Panc1 (cell line): ENCODE measurements around the gene ADAMTS13. TPM values are rescaled to one million over a fixed set of nuclear protein-coding genes. Genes with fewer than 3 reads are reported as not detected.

ENCODE experiments used
- ATAC-seq: fragments of 200-7000 bp; cut with Tn5 transposase; 2 replicates; pipeline ENCODE4 v1.9.1; 2020; ENCODE audit warnings: mild to moderate bottlenecking, moderate library complexity
- BruUV-seq: library from RNA; stranded (reverse); fragments of 400-500 nt; replicated peaks from 2 replicates; lab custom pipeline; 2021; lab: Mats Ljungman, UMichigan
- CTCF ChIA-PET: fragments of 300-600 bp; sonication (Branson Sonifier 250); formaldehyde crosslinking; loops from one replicate; lab custom pipeline; 2022; ENCODE audit warnings: antibody characterized with exemption; lab: Charles Lee
- POLR2A ChIA-PET: fragments of 300-600 bp; sonication (Branson Sonifier 250); formaldehyde crosslinking; loops from one replicate; lab custom pipeline; 2022; ENCODE audit warnings: antibody characterized with exemption; lab: Charles Lee
- DNase-seq: peaks from one replicate; pipeline ENCODE4 v3.0.0-alpha.2; 2010; ENCODE audit warnings: low read depth, low spot score
- H3K27ac ChIP-seq: 2 replicates; pipeline ENCODE4 v1.5.1; 2011; ENCODE audit warnings: mild to moderate bottlenecking, low read length, inconsistent platforms
- H3K27me3 ChIP-seq: fragments of 200-500 bp; sonication (Bioruptor generic); 2 replicates; pipeline ENCODE4 v1.6.0; 2014; ENCODE audit warnings: low read length, inconsistent platforms; ENCODE audit not compliant: control insufficient read depth, insufficient read depth
- H3K36me3 ChIP-seq: fragments of 200-500 bp; sonication (Bioruptor generic); 2 replicates; pipeline ENCODE4 v1.5.1; 2014; ENCODE audit warnings: inconsistent platforms, mild to moderate bottlenecking, low read length, moderate library complexity; ENCODE audit not compliant: control insufficient read depth, insufficient read depth
- H3K4me1 ChIP-seq: 2 replicates; pipeline ENCODE4 v1.5.1; 2011; ENCODE audit warnings: inconsistent platforms, mild to moderate bottlenecking, low read length, moderate library complexity; ENCODE audit not compliant: control insufficient read depth, insufficient read depth
- H3K4me3 ChIP-seq, 2 experiments: 2 replicates each; pipeline ENCODE4 v1.5.1; 2011 to 2012; ENCODE audit warnings: low read depth in 2 of 2, low read length in 2 of 2, mild to moderate bottlenecking in 2 of 2, inconsistent platforms in 1 of 2, moderate library complexity in 1 of 2
- H3K9me3 ChIP-seq: fragments of 200-500 bp; sonication (Bioruptor generic); 2 replicates; pipeline ENCODE4 v1.5.1; 2014; ENCODE audit warnings: low read depth, mild to moderate bottlenecking, inconsistent platforms, low read length, moderate library complexity; ENCODE audit not compliant: control insufficient read depth, insufficient read depth
- POLR2AphosphoS5 ChIP-seq: IDR thresholded peaks from 2 replicates; pipeline ENCODE4 v1.6.1; 2012; ENCODE audit warnings: mild to moderate bottlenecking, low read depth, low read length, moderate library complexity
- SIN3A ChIP-seq: IDR thresholded peaks from 2 replicates; pipeline ENCODE4 v1.6.1; 2012; ENCODE audit warnings: low read depth, mild to moderate bottlenecking, low read length, moderate library complexity, borderline replicate concordance; ENCODE audit not compliant: insufficient read depth
- TCF7L2 ChIP-seq: IDR thresholded peaks from 2 replicates; pipeline ENCODE4 v1.6.1; 2011; ENCODE audit warnings: mild to moderate bottlenecking, low read depth, low read length, inconsistent platforms
- in situ Hi-C: cut with HindIII; loops from 2 replicates; pipeline ENCODE4 v1.10.0; 2016; ENCODE audit warnings: low sequenced_read_pairs, low pct_unique_long_range_greater_than_20kb
- intact Hi-C: fragments of 100-400 bp; cut with micrococcal nuclease; formaldehyde crosslinking; loops from one replicate; pipeline ENCODE4 v1.10.0; 2022; ENCODE audit not compliant: unreplicated experiment
- total RNA-seq: library from RNA; stranded (reverse); gene quantifications from one replicate; pipeline ENCODE4 v1.2.1, GENCODE V29; 2021; ENCODE audit not compliant: unreplicated experiment
- TF ChIP-seq, protein P1 (sequence below): fragments of 450-650 bp; IDR thresholded peaks from 2 replicates; pipeline ENCODE4 v1.5.1; 2017; ENCODE audit warnings: mild to moderate bottlenecking
- TF ChIP-seq, protein P2 (sequence below), 2 experiments: IDR thresholded peaks; 2 replicates each; pipeline ENCODE4 v1.6.1; 2011 to 2012; ENCODE audit warnings: low read depth in 2 of 2, control low read depth in 1 of 2, low read length in 1 of 2, mild to moderate bottlenecking in 1 of 2, moderate library complexity in 1 of 2; ENCODE audit not compliant: insufficient read depth in 1 of 2

The ADAMTS13 gene
- total RNA-seq, 1 experiment from 2014 or later: 3.4 TPM

DNA sequence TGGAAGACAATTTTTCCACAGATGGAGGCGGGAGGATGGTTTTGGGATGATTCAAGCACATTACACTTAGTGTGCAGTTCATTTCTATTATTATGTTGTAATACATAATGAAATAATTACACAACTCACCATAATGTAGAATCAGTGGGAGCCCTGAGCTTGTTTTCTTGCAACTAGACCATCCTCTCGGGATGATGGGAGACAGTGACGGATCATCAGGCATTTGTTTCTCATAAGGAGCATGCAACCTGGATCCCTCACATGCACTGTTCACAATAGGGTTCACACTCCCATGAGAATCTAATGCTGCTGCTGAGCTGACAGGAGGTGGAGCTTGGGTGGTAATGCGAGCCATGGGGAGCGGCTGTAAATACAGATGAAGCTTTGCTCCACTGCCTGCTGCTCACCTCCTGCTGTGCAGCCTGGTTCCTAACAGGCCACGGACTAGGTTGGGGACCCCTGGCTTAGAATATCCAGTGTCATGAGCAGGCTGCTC, 44.4 kb upstream of the ADAMTS13 start:
- Histone ChIP-seq H3K4me1 (peaks cover 13% of the 10 kb centered on the region), H3K9me3 (no peaks in the 10 kb centered on the region), H3K4me3 (no peak overlapping the region), H3K36me3 (peaks cover 5% of the 10 kb centered on the region; the same call in 1 of the 2 replicates), H3K27me3 (no peaks in the 10 kb centered on the region), H3K27ac (no peak overlapping the region)
- no TSS peak for BruUV-seq
- ATAC-seq (no peak), DNase-seq (no peak)
- ChIA-PET CTCF (interaction anchor here (0.9 kb wide), 1 partner anchor 21 kb away, joined by 4 read pairs; no protein-coding TSS in a partner anchor), POLR2A (no interaction called here)
- intact Hi-C loops: no loop called here
- no peak for TF ChIP-seq POLR2AphosphoS5
- TF ChIP-seq TCF7L2: no peak
- no peak for TF ChIP-seq SIN3A
- TF ChIP-seq, protein P1, sequence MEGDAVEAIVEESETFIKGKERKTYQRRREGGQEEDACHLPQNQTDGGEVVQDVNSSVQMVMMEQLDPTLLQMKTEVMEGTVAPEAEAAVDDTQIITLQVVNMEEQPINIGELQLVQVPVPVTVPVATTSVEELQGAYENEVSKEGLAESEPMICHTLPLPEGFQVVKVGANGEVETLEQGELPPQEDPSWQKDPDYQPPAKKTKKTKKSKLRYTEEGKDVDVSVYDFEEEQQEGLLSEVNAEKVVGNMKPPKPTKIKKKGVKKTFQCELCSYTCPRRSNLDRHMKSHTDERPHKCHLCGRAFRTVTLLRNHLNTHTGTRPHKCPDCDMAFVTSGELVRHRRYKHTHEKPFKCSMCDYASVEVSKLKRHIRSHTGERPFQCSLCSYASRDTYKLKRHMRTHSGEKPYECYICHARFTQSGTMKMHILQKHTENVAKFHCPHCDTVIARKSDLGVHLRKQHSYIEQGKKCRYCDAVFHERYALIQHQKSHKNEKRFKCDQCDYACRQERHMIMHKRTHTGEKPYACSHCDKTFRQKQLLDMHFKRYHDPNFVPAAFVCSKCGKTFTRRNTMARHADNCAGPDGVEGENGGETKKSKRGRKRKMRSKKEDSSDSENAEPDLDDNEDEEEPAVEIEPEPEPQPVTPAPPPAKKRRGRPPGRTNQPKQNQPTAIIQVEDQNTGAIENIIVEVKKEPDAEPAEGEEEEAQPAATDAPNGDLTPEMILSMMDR: no peak
- TF ChIP-seq, protein P2, sequence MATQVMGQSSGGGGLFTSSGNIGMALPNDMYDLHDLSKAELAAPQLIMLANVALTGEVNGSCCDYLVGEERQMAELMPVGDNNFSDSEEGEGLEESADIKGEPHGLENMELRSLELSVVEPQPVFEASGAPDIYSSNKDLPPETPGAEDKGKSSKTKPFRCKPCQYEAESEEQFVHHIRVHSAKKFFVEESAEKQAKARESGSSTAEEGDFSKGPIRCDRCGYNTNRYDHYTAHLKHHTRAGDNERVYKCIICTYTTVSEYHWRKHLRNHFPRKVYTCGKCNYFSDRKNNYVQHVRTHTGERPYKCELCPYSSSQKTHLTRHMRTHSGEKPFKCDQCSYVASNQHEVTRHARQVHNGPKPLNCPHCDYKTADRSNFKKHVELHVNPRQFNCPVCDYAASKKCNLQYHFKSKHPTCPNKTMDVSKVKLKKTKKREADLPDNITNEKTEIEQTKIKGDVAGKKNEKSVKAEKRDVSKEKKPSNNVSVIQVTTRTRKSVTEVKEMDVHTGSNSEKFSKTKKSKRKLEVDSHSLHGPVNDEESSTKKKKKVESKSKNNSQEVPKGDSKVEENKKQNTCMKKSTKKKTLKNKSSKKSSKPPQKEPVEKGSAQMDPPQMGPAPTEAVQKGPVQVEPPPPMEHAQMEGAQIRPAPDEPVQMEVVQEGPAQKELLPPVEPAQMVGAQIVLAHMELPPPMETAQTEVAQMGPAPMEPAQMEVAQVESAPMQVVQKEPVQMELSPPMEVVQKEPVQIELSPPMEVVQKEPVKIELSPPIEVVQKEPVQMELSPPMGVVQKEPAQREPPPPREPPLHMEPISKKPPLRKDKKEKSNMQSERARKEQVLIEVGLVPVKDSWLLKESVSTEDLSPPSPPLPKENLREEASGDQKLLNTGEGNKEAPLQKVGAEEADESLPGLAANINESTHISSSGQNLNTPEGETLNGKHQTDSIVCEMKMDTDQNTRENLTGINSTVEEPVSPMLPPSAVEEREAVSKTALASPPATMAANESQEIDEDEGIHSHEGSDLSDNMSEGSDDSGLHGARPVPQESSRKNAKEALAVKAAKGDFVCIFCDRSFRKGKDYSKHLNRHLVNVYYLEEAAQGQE (IDR thresholded peaks at IDR 0.05; ENCODE audit: insufficient read depth in 1 of 2, low read depth in 2 of 2, low read length in 1 of 2): no peak
- in situ Hi-C loops: no loop called here

DNA sequence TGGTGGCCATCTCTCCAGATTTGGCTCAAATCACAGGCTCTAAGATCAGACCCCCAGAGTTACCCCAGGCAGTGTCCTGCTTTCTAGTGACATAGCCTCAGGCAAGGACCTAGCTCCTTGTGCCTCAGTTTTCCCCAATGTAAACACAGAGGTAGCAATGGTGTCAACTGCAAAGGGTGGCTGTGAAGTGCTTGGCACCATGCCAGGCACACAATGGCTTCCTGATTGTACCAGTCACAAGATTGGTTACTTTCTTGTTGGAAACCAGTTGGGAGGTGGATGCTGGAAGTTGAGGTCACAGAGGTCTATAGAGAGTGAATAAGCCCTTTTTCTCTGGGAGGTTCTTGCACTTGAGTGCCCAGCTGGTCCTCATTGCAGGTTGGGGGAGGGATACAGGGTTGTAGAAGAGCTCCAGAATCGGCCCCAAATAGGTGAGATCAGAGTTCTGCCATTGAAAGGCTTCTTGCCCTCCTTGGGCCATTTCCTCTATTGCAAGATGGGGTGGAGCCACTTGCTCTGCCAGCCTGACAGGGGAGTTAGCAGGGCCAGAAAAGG, 43.7 kb upstream of the ADAMTS13 start:
- DNase-seq (no peak), ATAC-seq (no peak)
- ChIA-PET POLR2A (no interaction called here), CTCF (interaction anchor here (0.9 kb wide), 1 partner anchor 20 kb away, joined by 4 read pairs; no protein-coding TSS in a partner anchor)
- Histone ChIP-seq H3K27ac (no peak overlapping the region; the same call in 1 of the 2 replicates), H3K9me3 (no peaks in the 10 kb centered on the region), H3K4me1 (peaks cover 13% of the 10 kb centered on the region), H3K36me3 (peaks cover 5% of the 10 kb centered on the region; the same call in 1 of the 2 replicates), H3K4me3 (no peak overlapping the region), H3K27me3 (no peaks in the 10 kb centered on the region)
- intact Hi-C loops: no loop called here
- no TSS peak for BruUV-seq
- in situ Hi-C loops: no loop called here
- no peak for TF ChIP-seq TCF7L2
- TF ChIP-seq SIN3A: no peak
- TF ChIP-seq, protein P2 (IDR thresholded peaks at IDR 0.05; ENCODE audit: insufficient read depth in 1 of 2, low read depth in 2 of 2, low read length in 1 of 2): no peak
- TF ChIP-seq, protein P1: no peak
- TF ChIP-seq POLR2AphosphoS5: no peak
